ENCODE measurements around the gene SELENOV. TPM values are rescaled to one million over a fixed set of nuclear protein-coding genes. Genes with fewer than 3 reads are reported as not detected.

The SELENOV gene
- total RNA-seq, 4 donors from 2014 or later: not detected

DNA sequence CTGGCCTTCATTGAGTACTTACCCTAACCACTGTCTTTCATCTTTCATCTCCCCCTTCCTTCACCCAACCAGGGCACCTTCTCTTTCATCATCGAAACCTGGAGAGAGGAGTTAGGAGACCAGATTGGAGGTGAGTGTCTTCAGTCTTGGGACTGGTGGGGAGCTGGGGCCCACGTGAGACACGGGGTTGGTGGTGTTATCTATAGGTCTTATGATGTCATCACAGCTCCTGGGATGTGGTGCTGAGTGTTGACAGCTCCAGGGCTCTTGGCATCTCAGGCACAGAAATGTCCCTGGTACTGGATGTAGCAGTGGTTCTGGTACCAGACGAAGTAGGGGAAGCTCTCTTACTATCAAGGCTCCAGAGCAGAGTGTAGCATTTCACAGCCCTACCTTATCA lies 14.4 kb upstream of the SELENOV start:
- Histone ChIP-seq H3K4me3 (no peak overlapping the region), H3K4me1 (peaks cover 19 to 31% (median 27%) of the 10 kb centered on the region in 4 donors), H3K9me3 (peaks cover 0 to 3% (median 0%) of the 10 kb centered on the region in 4 donors), H3K27me3 (peaks cover 0 to 98% (median 54%) of the 10 kb centered on the region in 4 donors), H3K27ac (replicated peaks in 1 of 4) (no peak overlapping the region), H3K36me3 (no peaks in the 10 kb centered on the region)
- no peak for DNase-seq (ENCODE audit: extremely low spot score)
- no peak for TF ChIP-seq POLR2AphosphoS5 (IDR thresholded peaks at IDR 0.05)
- intact Hi-C loops (cut with DNase I): no loop called here
- WGBS: 44% methylated on average over 4 of the region's 4 CpGs

DNA sequence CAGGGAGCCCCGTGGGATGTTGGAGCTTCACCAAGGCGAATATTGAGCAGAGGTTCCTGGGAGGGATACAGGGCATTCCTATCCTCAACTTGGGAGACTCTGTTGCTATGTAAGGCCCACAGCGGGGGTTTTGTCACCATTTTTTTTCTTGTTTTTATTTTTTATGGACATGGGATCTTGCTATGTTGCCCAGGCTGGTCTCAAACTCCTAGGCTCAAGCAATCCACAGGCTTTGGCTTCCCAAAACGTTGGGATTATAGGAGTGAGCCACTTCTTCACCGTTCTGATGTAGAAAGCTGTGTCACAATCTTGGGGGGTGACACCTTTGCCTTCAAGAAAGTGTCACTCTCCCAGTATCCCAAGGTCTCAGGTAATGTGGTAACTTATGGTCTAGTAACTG lies 13.6 kb upstream of the SELENOV start:
- Histone ChIP-seq H3K27me3 (peaks cover 0 to 100% (median 61%) of the 10 kb centered on the region in 4 donors), H3K36me3 (no peaks in the 10 kb centered on the region), H3K4me1 (peaks cover 19 to 31% (median 27%) of the 10 kb centered on the region in 4 donors), H3K4me3 (no peak overlapping the region), H3K27ac (replicated peaks in 1 of 4) (no peak overlapping the region), H3K9me3 (peaks cover 0 to 3% (median 0%) of the 10 kb centered on the region in 4 donors)
- 75% methylated on average over 5 of the region's 5 CpGs for WGBS
- no peak for DNase-seq (ENCODE audit: extremely low spot score)
- intact Hi-C loops (cut with DNase I): no loop called here
- TF ChIP-seq POLR2AphosphoS5 (IDR thresholded peaks at IDR 0.05): no peak
- no peak for TF ChIP-seq EP300 (IDR thresholded peaks at IDR 0.05)
- TF ChIP-seq POLR2A (IDR thresholded peaks at IDR 0.05; ENCODE audit: low read depth): no peak
- TF ChIP-seq, protein P1, sequence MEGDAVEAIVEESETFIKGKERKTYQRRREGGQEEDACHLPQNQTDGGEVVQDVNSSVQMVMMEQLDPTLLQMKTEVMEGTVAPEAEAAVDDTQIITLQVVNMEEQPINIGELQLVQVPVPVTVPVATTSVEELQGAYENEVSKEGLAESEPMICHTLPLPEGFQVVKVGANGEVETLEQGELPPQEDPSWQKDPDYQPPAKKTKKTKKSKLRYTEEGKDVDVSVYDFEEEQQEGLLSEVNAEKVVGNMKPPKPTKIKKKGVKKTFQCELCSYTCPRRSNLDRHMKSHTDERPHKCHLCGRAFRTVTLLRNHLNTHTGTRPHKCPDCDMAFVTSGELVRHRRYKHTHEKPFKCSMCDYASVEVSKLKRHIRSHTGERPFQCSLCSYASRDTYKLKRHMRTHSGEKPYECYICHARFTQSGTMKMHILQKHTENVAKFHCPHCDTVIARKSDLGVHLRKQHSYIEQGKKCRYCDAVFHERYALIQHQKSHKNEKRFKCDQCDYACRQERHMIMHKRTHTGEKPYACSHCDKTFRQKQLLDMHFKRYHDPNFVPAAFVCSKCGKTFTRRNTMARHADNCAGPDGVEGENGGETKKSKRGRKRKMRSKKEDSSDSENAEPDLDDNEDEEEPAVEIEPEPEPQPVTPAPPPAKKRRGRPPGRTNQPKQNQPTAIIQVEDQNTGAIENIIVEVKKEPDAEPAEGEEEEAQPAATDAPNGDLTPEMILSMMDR (IDR thresholded peaks at IDR 0.05): no peak

DNA sequence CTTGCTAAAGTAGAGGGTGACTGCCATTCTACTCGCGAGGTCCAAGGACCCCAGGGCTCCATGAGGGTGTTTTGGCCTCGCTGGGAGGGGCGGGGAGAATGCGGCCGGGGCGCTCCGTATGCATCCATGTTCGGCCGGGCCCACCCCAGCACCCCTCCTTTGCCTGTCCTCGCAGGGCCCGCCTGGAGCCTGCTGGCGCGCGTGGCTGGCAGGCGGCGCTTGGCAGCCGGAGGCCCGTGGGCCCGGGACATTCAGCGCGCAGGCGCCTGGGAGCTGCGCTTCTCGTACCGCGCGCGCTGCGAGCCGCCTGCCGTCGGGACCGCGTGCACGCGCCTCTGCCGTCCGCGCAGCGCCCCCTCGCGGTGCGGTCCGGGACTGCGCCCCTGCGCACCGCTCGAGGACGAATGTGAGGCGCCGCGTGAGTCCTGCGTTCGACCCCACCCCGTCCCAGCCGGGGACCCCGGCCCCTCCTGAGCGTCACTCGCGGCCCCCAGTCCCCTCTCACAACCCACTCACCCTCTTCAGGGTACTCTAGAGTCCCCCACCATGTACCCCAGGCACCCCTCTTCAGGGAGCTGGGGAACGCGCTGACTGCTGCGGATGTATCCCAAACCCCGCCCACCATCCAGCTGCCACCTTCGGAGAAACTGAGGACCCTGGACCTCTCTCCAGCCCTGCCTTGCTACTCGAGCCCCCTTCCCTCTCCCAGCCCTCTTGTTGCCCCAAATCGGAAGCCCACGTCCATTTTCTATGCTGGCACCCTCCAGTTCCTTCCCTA lies 12.1 kb upstream of the SELENOV start:
- H3K27ac ChIP-seq (replicated peaks in 1 of 4): no peak overlapping the region
- TF ChIP-seq, protein P1 (IDR thresholded peaks at IDR 0.05): peak; percentile 67 to 85 (median 73)
- TF ChIP-seq POLR2AphosphoS5 (IDR thresholded peaks at IDR 0.05): no peak
- H3K27me3 ChIP-seq: peaks cover 0 to 100% (median 68%) of the 10 kb centered on the region in 4 donors
- H3K9me3 ChIP-seq: peaks cover 0 to 3% (median 0%) of the 10 kb centered on the region in 4 donors
- intact Hi-C loops (cut with DNase I): no loop called here
- H3K4me3 ChIP-seq: peak overlapping the region in 2 of 4 donors; percentile 16 to 22
- 60% methylated on average over 10 of the region's 69 CpGs for WGBS
- peaks cover 21 to 42% (median 34%) of the 10 kb centered on the region in 4 donors for H3K4me1 ChIP-seq
- DNase-seq (ENCODE audit: extremely low spot score): no peak
- H3K36me3 ChIP-seq: no peaks in the 10 kb centered on the region

DNA sequence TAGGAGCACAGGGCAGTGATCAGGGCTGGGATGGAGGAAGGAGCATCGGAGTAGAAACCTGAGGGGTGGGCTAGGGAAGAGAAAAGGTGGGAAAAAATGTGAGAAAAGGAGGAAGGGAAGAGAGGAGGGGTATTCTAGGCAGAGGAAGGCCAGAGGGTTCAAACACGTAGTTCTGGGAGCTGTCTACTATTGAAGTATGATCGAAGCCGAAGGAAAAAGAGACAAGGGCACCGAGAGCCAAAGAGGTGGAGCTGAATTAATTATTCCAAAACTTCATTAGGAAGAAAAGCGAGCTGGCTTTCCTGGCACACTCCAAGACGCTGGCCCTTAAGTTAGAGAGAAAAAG lies 8.4 kb upstream of the SELENOV start:
- Histone ChIP-seq H3K9me3 (peaks cover 0 to 3% (median 0%) of the 10 kb centered on the region in 4 donors), H3K27me3 (peaks cover 0 to 100% (median 56%) of the 10 kb centered on the region in 4 donors), H3K27ac (replicated peaks in 1 of 4) (no peak overlapping the region), H3K4me1 (peaks cover 5 to 26% (median 18%) of the 10 kb centered on the region in 4 donors), H3K36me3 (no peaks in the 10 kb centered on the region), H3K4me3 (peak overlapping the region; percentile 43 to 53 (median 44))
- WGBS: 50% methylated on average over 7 of the region's 7 CpGs
- DNase-seq (ENCODE audit: extremely low spot score): no peak
- intact Hi-C loops (cut with DNase I): no loop called here
- TF ChIP-seq, protein P1 (IDR thresholded peaks at IDR 0.05): no peak
- TF ChIP-seq EP300 (IDR thresholded peaks at IDR 0.05) (no peak), POLR2A (IDR thresholded peaks at IDR 0.05; ENCODE audit: low read depth) (no peak), POLR2AphosphoS5 (IDR thresholded peaks at IDR 0.05) (no peak)

DNA sequence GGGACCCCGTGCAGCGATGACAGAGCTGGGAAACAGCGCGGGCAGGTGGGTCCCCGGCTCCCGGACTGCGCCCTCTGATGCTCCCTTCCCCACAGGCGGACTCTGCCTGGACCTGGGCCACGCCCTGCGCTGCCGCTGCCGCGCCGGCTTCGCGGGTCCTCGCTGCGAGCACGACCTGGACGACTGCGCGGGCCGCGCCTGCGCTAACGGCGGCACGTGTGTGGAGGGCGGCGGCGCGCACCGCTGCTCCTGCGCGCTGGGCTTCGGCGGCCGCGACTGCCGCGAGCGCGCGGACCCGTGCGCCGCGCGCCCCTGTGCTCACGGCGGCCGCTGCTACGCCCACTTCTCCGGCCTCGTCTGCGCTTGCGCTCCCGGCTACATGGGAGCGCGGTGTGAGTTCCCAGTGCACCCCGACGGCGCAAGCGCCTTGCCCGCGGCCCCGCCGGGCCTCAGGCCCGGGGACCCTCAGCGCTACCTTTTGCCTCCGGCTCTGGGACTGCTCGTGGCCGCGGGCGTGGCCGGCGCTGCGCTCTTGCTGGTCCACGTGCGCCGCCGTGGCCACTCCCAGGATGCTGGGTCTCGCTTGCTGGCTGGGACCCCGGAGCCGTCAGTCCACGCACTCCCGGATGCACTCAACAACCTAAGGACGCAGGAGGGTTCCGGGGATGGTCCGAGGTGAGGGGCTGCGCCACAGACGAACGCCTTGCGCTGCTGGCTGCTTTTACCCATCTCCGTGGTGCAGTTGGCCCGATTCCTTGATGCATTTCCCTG lies 7.8 kb upstream of the SELENOV start:
- TF ChIP-seq POLR2AphosphoS5 (IDR thresholded peaks at IDR 0.05) (no peak), EP300 (IDR thresholded peaks at IDR 0.05) (no peak), POLR2A (IDR thresholded peaks at IDR 0.05; ENCODE audit: low read depth) (no peak)
- TF ChIP-seq, protein P1 (IDR thresholded peaks at IDR 0.05): no peak
- peaks cover 5 to 26% (median 18%) of the 10 kb centered on the region in 4 donors for H3K4me1 ChIP-seq
- peaks cover 0 to 3% (median 0%) of the 10 kb centered on the region in 4 donors for H3K9me3 ChIP-seq
- no peak for DNase-seq (ENCODE audit: extremely low spot score)
- 10% methylated on average over 20 of the region's 96 CpGs for WGBS
- peaks cover 0 to 100% (median 57%) of the 10 kb centered on the region in 4 donors for H3K27me3 ChIP-seq
- peak overlapping the region; percentile 43 to 53 (median 44) for H3K4me3 ChIP-seq
- no peak overlapping the region for H3K27ac ChIP-seq (replicated peaks in 1 of 4)
- intact Hi-C loops (cut with DNase I): no loop called here
- no peaks in the 10 kb centered on the region for H3K36me3 ChIP-seq
